Stimulated activated CD8-positive, alpha-beta memory T cell treated with anti-CD3 and anti-CD28 coated beads, Interleukin-15, amount 100 ng/mL, for 24 hours (primary cell): Measurements from ENCODE around the gene AGT.

Experiments used
- DNase-seq: peaks from one replicate; pipeline ENCODE4 v3.0.0-alpha.2; 2020; ENCODE audit warnings: low read depth

AGT gene

GRCh38 chr1:230713915-230714764, at the start of gene AGT:
TSS of gene AGT (minus strand) at chr1:230714122. CDS start at chr1:230710823, 3,299 bp downstream.
- DNase-seq = no peak

GRCh38 chr1:230761443-230762167, 47.7 kb upstream of the AGT start:
- no peak for DNase-seq

GRCh38 chr1:230760360-230760827, 46.5 kb upstream of the AGT start:
- DNase-seq = no peak

- DNase-seq = no peak
These were observed 45.6 kb upstream of the AGT start for GRCh38 chr1:230759369-230760065.

- DNase-seq = no peak
These were observed 44.9 kb upstream of the AGT start for GRCh38 chr1:230758709-230759368.

DNA sequence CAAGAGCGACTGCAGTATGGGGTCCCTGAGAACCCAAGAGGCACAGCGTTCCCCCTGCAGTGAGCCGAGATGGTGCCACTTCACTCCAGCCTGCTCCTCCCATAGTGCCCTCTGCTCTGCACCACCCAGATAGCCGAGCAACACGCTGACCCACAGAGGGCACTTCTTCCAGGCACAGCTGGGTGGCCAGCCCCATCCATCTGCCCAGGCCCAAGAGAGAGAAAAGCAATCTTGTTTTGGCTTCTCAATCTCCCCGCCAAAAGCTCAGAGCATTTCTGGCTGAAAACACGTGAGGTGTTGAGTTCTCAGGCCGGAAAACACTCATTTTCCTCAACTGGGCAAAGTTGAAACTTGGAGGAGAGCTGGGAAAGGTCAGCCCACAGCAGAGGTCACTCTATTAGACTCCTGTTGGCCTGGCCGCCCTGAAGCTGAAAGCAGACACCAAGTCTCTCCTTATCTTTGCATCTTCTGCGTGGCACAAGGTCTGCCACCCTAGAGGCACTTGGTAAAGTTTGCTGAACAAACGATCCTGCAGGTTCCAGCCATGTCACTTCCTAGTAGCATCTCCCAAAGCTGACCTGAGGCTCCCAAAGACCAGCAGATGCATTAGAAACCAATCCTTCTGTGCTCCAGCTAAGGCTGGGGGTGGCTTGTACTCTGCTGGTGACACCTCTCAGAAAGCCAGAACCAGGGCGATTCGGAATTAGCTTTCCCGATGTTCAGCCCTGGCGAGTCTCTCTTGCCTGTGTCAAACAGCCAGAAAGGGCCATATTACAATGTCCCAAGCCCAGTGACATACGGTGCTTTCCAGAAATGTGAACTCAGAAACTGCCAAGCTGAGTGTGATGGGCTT, 44.2 kb upstream of the AGT start:
- no peak for DNase-seq

DNA sequence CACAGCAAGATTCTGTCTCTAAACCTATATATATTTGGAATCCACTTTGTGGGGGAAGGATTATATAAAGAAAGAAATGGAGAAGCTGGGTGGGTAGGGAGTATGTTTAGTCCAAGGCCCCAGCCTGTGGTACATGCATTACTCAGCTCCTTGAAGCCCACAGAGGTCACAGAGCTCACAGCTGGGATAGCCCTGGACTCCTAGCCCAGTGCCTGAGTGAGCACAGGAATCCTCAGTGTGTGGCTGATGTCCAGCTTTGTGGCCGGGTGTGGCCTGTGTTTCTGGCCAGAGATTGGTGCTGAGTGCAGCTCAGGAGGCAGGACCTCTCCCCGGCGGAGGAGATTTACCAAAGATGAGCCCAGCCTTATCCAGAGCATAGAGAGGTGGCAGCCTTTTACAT, 40.9 kb upstream of the AGT start:
- DNase-seq = no peak

GRCh38 chr1:230753586-230754251, 39.8 kb upstream of the AGT start:
- DNase-seq = no peak

DNA sequence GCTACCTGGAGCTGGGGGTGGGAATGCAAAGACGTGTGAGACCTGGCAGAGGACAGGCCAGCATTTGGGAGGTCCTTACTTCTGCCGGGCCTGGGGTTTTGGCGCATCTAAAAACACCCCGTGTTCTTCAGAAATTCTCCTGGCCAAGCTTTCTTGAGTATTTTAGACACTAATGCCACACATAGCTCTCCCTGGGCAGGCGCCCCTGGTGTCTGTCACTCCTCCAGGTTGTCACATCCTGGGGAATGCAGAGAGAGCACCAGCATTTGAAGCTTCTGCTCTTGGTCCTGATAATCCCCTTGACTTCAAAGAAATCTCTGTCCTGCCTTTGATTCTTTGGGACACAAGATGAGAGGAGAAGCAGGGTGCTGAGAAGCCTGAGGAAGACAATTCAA, 39.3 kb upstream of the AGT start:
- no peak for DNase-seq

- no peak for DNase-seq
These were observed 38.5 kb upstream of the AGT start for GRCh38 chr1:230752407-230752806.

GRCh38 chr1:230750986-230751625, 37.2 kb upstream of the AGT start:
- DNase-seq = no peak

DNA sequence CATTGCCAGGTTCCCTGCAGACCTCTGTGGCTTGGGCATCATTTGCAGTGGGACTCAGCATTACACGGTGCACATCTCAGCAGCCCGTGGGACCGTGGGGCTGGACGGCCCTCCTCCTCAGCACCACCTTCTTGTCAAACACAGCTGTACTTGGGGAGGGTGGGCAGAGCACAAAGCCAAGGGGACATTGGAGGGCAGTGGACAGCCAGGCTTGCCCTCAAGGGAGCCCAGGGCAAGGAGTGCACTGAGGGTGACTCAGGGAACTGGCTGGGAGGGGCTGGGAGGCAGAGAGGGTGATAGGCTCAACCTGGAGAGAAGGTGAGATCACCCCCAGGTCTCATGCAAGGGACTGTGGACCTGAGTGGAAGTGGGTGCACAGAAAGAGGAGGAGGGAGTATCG, 36.7 kb upstream of the AGT start:
- DNase-seq = no peak

DNA sequence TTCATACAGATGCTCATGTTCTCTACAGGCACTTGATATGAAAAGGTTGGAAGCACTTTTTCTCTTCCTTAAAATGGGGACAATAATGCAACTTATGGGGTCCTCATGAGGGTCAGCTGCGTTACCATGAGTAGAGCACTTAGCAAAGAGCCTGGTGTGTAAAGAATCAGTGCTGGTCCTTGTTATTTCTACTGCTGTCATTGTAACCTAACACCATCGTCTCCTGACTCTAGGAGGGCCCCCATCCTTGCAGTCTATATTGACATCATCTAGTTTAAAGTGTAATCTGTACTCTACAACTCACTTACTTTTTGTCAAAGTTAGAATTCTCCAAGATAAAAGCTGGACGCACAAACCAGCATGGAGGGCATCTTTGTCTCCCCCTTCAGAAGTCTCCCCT, 35.7 kb upstream of the AGT start:
- no peak for DNase-seq

- DNase-seq = no peak
These were observed 35.2 kb upstream of the AGT start for GRCh38 chr1:230749150-230749549.

DNA sequence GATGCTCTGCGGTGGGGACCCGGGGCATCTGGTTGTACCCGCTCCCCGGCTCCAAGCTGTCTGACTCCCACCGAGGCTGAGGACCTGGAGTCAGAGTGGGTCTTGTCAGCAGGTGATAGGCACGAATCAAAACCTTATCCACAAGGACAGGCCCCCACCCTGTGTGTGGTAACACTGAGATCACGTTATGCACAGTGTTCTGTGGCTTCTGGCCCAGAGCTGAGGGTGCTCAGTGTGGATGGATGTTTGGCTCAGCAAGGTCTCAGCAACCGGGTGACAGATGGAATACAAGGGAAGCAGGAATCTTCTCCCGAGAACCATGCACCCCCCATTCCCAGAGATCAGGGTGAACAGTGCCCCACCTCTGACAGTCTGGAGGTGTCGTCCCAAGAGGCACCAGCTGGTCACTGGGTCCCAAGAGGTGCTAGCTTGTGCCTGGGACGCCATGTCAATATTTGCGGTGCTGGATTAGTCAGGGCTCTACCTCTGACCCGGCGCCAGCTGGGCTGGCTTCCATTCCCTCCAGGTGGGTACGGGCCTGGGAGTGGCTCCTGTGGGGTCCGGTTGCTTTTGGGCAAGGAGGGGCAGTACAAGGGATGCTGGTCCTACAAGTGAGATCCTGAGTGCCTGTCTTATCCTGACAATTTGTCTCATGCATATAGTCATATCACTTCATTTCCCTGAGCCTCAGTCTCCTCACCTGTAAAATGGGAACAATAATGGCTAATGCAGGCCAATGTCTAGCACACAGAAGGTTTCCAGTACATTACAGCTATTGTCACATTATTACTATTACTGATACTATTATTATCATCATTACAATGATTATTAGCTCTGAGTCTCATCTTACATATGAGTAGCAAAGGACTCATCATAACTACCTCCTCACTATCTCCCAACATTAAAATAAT, 34.2 kb upstream of the AGT start:
- DNase-seq = no peak

- DNase-seq = no peak
These were observed 33.3 kb upstream of the AGT start, which contains the start of gene CAPN9 for GRCh38 chr1:230747127-230747730. TSS of gene CAPN9 (plus strand) at chr1:230747388. CDS start at chr1:230747497, 109 bp downstream.

DNA sequence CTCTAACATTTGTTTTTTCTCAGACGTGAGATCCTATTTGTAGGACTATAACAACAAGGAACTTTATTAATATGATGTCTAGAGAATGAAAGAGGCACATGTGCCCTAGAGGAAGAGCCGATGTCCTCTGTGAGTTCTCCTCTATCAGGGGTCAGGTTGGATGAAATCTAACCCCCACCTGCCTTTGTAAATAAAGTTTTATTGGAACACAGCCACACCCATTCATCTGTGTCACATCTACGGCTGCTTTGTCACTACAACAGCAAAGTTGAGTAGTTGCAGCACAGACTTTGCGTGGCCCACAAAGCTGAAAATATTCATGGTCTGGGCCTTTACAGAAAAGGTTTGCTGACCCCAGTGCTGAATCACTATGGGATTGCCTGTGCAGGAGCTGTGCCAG, 32.7 kb upstream of the AGT start:
- no peak for DNase-seq

DNA sequence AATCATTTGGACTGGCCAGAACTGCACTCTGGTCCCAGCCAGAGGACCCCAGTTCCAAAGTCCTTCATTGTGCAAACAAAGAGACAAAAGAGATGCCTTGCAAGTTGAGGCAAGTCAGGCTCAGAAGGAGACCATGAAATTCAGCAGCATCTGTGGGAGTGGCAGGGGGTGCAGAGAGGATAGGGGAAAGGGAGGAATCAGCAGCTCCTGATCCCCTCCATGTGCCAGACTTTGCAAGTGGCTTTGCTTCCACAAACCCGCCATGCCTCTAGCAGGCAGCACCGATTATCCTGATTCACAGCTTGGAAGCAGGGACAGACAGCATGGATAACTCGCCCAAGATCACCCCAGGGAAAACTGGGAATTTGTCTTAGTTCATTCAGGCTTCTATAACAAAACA, 31.1 kb upstream of the AGT start:
- no peak for DNase-seq

- no peak for DNase-seq
These were observed 30.5 kb upstream of the AGT start for GRCh38 chr1:230744382-230744781.
